Right lobe of liver (tissue), 6 donors: Measurements from ENCODE around the gene PTPN3. TPM values are rescaled to one million over a fixed set of nuclear protein-coding genes. Genes with fewer than 3 reads are reported as not detected.
"Not testable (repeated sequence)": the region's sequence is repeated elsewhere in the genome, so short reads cannot be mapped to it uniquely, and the experiment has no call there.

Experiments used
- ATAC-seq, 4 donors: fragments of 200-7000 bp; cut with Tn5 transposase; one replicate each; pipeline ENCODE4 v1.9.1; 2020; ENCODE audit warnings: mild to moderate bottlenecking in 4 of 4, moderate library complexity in 4 of 4
- DNase-seq, 3 donors: peaks; one replicate each; pipeline ENCODE4 v3.0.0-alpha.2; 2020
- H3K27ac ChIP-seq, 3 donors: fragments of 200-600 bp; one replicate each; pipeline ENCODE4 v1.8.0; 2022
- H3K27me3 ChIP-seq, 2 donors: fragments of 200-600 bp; one replicate each; pipeline ENCODE4 v1.8.0; 2022
- H3K36me3 ChIP-seq, 4 donors: fragments of 200-600 bp; sonication (generic) in 1 of 4; one replicate each; pipeline versions ENCODE4 v1.5.1 to v1.8.0; 2017 to 2022; ENCODE audit warnings: control low read depth in 1 of 4
- H3K4me1 ChIP-seq, 4 donors: fragments of 200-600 bp; sonication (generic) in 1 of 4; one replicate each; pipeline versions ENCODE4 v1.5.1 to v1.8.0; 2017 to 2022; ENCODE audit warnings: control low read depth in 1 of 4
- H3K4me3 ChIP-seq, 3 donors: fragments of 200-600 bp; one replicate each; pipeline ENCODE4 v1.8.0; 2022
- H3K9me3 ChIP-seq, 4 donors: fragments of 200-600 bp; sonication (generic) in 1 of 4; one replicate each; pipeline versions ENCODE4 v1.5.1 to v1.8.0; 2017 to 2022; ENCODE audit warnings: control low read depth in 1 of 4
- POLR2A ChIP-seq: fragments of 450-650 bp; IDR thresholded peaks from one replicate; pipeline ENCODE4 v1.6.1; 2017; ENCODE audit warnings: antibody characterized with exemption, mild to moderate bottlenecking
- WGBS: methylation state at CpG from one replicate; pipeline ENCODE4 v1.1.6; 2018; ENCODE audit warnings: low coverage, low lambda C conversion rate; ENCODE audit not compliant: insufficient coverage; ENCODE audit errors: missing lambda C conversion rate; 5-methylcytosine and 5-hydroxymethylcytosine counted together
- intact Hi-C, 2 donors: fragments of 100-400 bp; cut with DNase I; formaldehyde crosslinking; loops; one replicate each; pipeline versions ENCODE4 v1.11.2 to v1.14.1; 2022
- total RNA-seq, 6 experiments: library from RNA; depleted of rRNA in 2 of 6; stranded (reverse); fragments of >200 nt in 2 of 6; fragmentation: NEBNext Ultra II Directional in 3 of 6; extraction: Animal tissue kit (Norgen Biotek cat#: 25700) in 3 of 6; gene quantifications; one replicate each; pipeline versions ENCODE4 v1.1.0 to v1.2.4, GENCODE V29; 2016 to 2023
- TF ChIP-seq, protein P1 (sequence below), 4 donors: fragments of 200-600 bp in 3 of 4; fragments of 450-650 bp in 1 of 4; IDR thresholded peaks; one replicate each; pipeline versions ENCODE4 v1.5.1 to v1.8.0; 2016 to 2022; ENCODE audit warnings: antibody characterized with exemption in 4 of 4, mild to moderate bottlenecking in 2 of 4
- donor health status: DM: no; HTN: yes; CAD: no.
- donor health status: DM: no; HTN: no; CAD: no.
- donor health status: DM: no; HTN: no; CAD: no.
- donor health status: DM: no; HTN: yes; CAD: no.
- donor health status: DM: no; HTN: yes; CAD: no.

PTPN3 gene
- total RNA-seq, 6 experiments from 2014 or later, result 15.0 to 33.3 (median 30.0) TPM

DNA sequence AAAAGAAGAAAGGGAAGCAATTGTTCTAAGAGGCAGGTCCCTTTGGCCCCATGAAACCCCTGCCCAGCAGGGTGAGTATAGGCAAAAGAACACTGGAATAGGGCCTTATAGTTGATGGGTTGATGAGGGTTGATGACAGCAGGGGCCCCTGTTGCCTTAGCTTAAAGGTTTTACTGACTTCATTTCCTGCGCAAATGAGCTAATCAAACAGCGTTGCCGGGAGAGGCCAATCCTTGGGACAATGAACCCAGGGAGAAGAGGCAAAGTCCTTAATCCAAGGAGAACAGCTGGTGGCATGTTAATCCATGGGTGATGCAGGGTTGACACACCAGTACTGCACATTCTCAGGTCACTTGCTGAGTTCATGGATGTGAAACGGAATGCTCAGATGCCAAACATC is 155.2 kb downstream of the PTPN3 start:
- ATAC-seq (no peak), DNase-seq (no peak)
- intact Hi-C loops, result no loop called here
- Histone ChIP-seq H3K4me1 (no peaks in the 10 kb centered on the region), H3K27ac (no peak overlapping the region), H3K27me3 (no peaks in the 10 kb centered on the region), H3K36me3 (no peaks in the 10 kb centered on the region), H3K9me3 (no peaks in the 10 kb centered on the region), H3K4me3 (no peak overlapping the region)
- 93% methylated on average over 4 of the region's 4 CpGs for WGBS
- TF ChIP-seq, protein P1, sequence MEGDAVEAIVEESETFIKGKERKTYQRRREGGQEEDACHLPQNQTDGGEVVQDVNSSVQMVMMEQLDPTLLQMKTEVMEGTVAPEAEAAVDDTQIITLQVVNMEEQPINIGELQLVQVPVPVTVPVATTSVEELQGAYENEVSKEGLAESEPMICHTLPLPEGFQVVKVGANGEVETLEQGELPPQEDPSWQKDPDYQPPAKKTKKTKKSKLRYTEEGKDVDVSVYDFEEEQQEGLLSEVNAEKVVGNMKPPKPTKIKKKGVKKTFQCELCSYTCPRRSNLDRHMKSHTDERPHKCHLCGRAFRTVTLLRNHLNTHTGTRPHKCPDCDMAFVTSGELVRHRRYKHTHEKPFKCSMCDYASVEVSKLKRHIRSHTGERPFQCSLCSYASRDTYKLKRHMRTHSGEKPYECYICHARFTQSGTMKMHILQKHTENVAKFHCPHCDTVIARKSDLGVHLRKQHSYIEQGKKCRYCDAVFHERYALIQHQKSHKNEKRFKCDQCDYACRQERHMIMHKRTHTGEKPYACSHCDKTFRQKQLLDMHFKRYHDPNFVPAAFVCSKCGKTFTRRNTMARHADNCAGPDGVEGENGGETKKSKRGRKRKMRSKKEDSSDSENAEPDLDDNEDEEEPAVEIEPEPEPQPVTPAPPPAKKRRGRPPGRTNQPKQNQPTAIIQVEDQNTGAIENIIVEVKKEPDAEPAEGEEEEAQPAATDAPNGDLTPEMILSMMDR (IDR thresholded peaks at IDR 0.05), result no peak
- no peak for TF ChIP-seq POLR2A

DNA sequence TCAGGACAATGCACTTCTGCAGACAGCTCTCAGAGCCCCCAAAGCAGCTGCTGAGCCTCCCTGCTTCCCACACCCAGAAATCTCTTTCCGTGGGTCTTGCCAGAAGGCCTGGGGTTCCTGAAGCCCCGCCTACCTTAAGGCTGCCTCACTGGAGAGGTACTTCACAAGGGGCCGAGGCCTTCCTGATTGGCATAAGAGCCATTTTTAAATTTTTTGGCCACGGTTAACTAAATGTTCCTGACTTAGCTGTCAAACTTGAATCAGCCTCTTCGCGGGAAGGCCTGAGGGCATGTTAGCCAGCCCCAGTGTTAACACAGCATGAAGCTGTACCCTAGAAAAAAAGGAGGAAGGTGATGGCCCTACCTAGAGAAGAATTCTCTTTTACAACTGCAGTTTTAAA is 156.5 kb downstream of the PTPN3 start:
- intact Hi-C loops, result no loop called here
- TF ChIP-seq POLR2A, result no peak
- TF ChIP-seq, protein P1 (IDR thresholded peaks at IDR 0.05), result no peak
- no peaks in the 10 kb centered on the region for H3K27me3 ChIP-seq
- no peak overlapping the region for H3K27ac ChIP-seq
- no peak for DNase-seq
- WGBS, result 80% methylated on average over 5 of the region's 6 CpGs
- no peaks in the 10 kb centered on the region for H3K4me1 ChIP-seq
- H3K4me3 ChIP-seq, result no peak overlapping the region
- no peak for ATAC-seq
- H3K36me3 ChIP-seq, result no peaks in the 10 kb centered on the region
- no peaks in the 10 kb centered on the region for H3K9me3 ChIP-seq

DNA sequence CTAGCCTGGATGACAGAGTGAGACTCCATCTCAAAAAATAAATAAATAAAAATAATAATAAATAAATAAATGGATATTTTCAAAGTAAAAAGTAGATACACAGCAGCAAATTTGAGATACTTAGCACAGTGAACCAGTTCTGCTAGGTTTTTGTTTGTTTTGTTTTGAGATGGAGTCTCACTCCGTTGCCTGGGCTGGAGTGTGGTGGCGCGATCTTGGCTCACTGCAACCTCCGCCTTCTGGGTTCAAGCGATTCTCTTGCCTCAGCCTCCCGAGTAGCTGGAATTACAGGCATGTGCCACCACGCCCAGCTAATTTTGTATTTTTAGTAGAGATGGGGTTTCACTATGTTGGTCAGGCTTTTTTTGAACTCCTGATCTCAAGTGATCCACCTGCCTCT is 157.1 kb downstream of the PTPN3 start:
- H3K27me3 ChIP-seq, intact Hi-C loops, H3K4me1 ChIP-seq, H3K9me3 ChIP-seq, H3K4me3 ChIP-seq, H3K27ac ChIP-seq, H3K36me3 ChIP-seq, DNase-seq, ATAC-seq: not testable (repeated sequence)
- 96% methylated on average over 7 of the region's 7 CpGs for WGBS

DNA sequence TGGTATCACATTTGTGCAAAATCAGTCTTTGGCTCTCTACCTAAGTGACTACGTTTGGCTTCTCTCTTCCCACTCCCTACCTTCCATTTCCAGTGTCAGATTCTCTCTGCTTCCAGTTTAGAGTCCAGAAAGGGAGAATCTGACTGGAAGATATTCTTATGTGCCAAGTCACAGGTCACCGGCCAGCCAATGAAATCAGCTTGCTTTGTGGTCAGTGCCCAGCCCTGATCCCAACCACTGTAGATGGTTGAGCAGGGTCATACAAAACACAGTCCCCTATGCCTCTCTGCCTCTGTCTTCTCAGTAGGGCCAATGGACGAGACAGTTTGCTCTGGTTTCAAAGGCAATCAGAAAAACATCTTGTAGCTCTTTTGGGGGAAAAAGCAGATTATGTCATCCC is 161.7 kb downstream of the PTPN3 start:
- no peaks in the 10 kb centered on the region for H3K9me3 ChIP-seq
- no peak overlapping the region for H3K27ac ChIP-seq
- WGBS, result 72% methylated on average over 3 of the region's 3 CpGs
- H3K4me1 ChIP-seq, result no peaks in the 10 kb centered on the region
- DNase-seq, result no peak
- intact Hi-C loops, result no loop called here
- ATAC-seq, result no peak
- no peaks in the 10 kb centered on the region for H3K36me3 ChIP-seq
- H3K27me3 ChIP-seq, result no peaks in the 10 kb centered on the region
- TF ChIP-seq, protein P1 (IDR thresholded peaks at IDR 0.05), result no peak
- TF ChIP-seq POLR2A, result no peak
- no peak overlapping the region for H3K4me3 ChIP-seq

DNA sequence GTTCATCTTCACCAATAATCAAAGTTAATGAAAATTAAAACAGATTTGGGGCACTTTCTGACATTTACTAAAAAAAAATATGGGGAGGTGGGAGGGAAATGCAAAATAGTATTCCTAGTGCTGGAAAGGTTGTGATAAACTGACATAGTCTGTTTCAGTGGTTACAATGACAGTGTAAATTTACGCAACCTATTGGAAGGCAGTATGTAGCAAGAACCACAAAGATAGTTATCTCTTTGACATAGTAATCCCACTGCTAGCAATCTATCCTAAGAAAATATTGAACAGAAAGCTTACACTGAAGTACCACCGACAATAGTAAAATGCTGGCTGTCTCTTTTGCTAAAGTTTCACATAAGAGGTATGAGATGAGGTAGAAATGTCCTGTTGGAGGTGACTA is 162.2 kb downstream of the PTPN3 start:
- Histone ChIP-seq H3K4me3 (no peak overlapping the region), H3K36me3 (no peaks in the 10 kb centered on the region), H3K4me1 (no peaks in the 10 kb centered on the region), H3K27ac (no peak overlapping the region), H3K9me3 (no peaks in the 10 kb centered on the region), H3K27me3 (no peaks in the 10 kb centered on the region)
- ATAC-seq (no peak), DNase-seq (no peak)
- WGBS, result 54% methylated on average over 2 of the region's 2 CpGs
- TF ChIP-seq, protein P1 (IDR thresholded peaks at IDR 0.05), result no peak
- TF ChIP-seq POLR2A, result no peak
- intact Hi-C loops, result no loop called here
